Upper lobe of left lung (tissue), 6 donors: ENCODE measurements around the gene ATOSB. TPM values are rescaled to one million over a fixed set of nuclear protein-coding genes. Genes with fewer than 3 reads are reported as not detected.

Experiments
- ATAC-seq, 2 donors: fragments of 200-7000 bp; cut with Tn5 transposase; one replicate each; pipeline ENCODE4 v1.9.1; 2022; ENCODE audit warnings: mild to moderate bottlenecking in 2 of 2, moderate library complexity in 2 of 2; ENCODE audit not compliant: low FRiP score in 2 of 2
- DNase-seq, 2 donors: peaks; one replicate each; pipeline ENCODE4 v3.0.0-alpha.2; 2019 to 2020
- H3K27ac ChIP-seq, 4 donors: fragments of 200-600 bp; sonication (generic); one replicate each; pipeline ENCODE4 v1.5.1; 2016 to 2019
- H3K27me3 ChIP-seq, 4 donors: fragments of 200-600 bp; sonication (generic); one replicate each; pipeline ENCODE4 v1.5.1; 2017 to 2019
- H3K36me3 ChIP-seq, 4 donors: fragments of 200-600 bp; sonication (generic); one replicate each; pipeline ENCODE4 v1.5.1; 2016 to 2019
- H3K4me1 ChIP-seq, 4 donors: fragments of 200-600 bp; sonication (generic); one replicate each; pipeline ENCODE4 v1.5.1; 2018 to 2019
- H3K4me3 ChIP-seq, 4 donors: fragments of 200-600 bp; sonication (generic); one replicate each; pipeline ENCODE4 v1.5.1; 2017 to 2019; ENCODE audit warnings: mild to moderate bottlenecking in 2 of 4, moderate library complexity in 1 of 4
- H3K9me3 ChIP-seq, 4 donors: fragments of 200-600 bp; sonication (generic); one replicate each; pipeline ENCODE4 v1.5.1; 2018 to 2019
- EP300 ChIP-seq, 4 donors: sonication (generic); formaldehyde crosslinking; IDR thresholded peaks; one replicate each; pipeline ENCODE4 v1.5.1; 2017; ENCODE audit warnings: antibody characterized with exemption in 4 of 4, control low read depth in 2 of 4
- POLR2A ChIP-seq, 4 donors: fragments of 450-650 bp; IDR thresholded peaks; one replicate each; pipeline ENCODE4 v1.5.1; 2016 to 2017; ENCODE audit warnings: antibody characterized with exemption in 4 of 4, mild to moderate bottlenecking in 2 of 4
- POLR2AphosphoS5 ChIP-seq, 2 donors: sonication (generic); formaldehyde crosslinking; IDR thresholded peaks; one replicate each; pipeline ENCODE4 v1.5.1; 2017; ENCODE audit warnings: antibody characterized with exemption in 2 of 2
- WGBS, 2 donors: methylation state at CpG; one replicate each; pipeline ENCODE4 v1.1.5; 2017 to 2018; 5-methylcytosine and 5-hydroxymethylcytosine counted together
- total RNA-seq, 6 donors: library from RNA; depleted of rRNA in 4 of 6; stranded (reverse); fragments of >200 nt in 4 of 6; gene quantifications; one replicate each; pipeline versions ENCODE4 v1.1.0 to v1.2.1, GENCODE V29; 2016 to 2021
- TF ChIP-seq, protein P1 (sequence below), 6 experiments: fragments of 450-650 bp in 4 of 6; fragments of 200-600 bp in 2 of 6; sonication (generic) in 2 of 6; IDR thresholded peaks; one replicate each; pipeline ENCODE4 v1.5.1; 2016 to 2019; ENCODE audit warnings: antibody characterized with exemption in 6 of 6
- donor health status: DM: no; HTN: no; CAD: no; lungs with moderate emphysema.
- donor health status: DM: no; HTN: yes; CAD: no; lungs with severe emphysema.

The ATOSB gene
- total RNA-seq, 6 donors from 2014 or later = 14.6 to 38.6 (median 29.7) TPM

DNA sequence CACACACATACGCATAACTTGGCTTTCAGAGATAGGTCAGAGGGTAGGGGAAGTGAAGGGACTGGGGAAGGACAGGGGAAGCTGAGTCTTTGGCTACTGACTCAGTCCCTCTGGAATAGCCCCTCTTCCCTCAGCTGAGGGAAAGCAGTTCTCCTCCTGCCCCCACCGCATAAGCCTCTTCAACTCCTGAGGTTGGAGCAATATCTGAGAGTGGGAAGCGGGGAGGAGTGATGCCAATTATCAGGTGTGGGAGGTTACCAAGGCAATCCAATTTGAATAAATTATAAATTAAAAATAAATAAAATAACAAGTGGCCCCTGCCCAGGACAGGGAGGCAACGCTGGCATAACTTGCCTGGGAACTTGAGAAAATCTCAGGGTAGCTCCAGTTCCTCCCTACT, 11.1 kb downstream of the ATOSB start:
- no peak for ATAC-seq
- no peak for DNase-seq
- 89 to 91% methylated on average over 4 of the region's 4 CpGs for WGBS, 2 donors

DNA sequence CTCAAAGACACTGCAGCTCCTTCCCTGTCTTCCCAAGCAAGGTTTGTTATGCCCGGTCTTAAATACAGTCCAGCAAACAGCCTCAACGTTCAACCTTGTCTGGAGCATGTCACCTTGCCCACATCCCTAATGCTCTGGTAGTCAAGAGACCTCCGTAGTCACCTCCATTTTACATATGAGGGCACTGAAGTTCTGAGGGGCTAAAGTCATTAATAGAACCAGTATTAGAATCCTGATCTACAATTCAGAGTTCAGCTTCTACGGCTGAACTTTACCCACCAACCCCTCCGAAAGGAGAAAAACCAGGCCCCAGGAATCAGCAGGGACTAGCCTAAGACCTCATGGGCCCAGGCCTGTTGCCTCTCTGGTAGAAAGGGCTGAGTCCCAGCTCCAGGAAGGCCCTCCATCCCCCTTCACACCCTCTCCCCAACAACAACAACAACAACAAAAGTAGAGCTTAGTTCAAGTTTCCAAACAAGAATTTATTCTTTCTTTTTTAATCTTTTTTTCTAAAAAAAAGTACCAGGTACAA, 11.9 kb downstream of the ATOSB start:
- Histone ChIP-seq H3K27ac (peak overlapping the region; percentile 80 to 88 (median 88)), H3K27me3 (no peaks in the 10 kb centered on the region), H3K4me3 (peak overlapping the region in 3 of 4 donors; percentile 53 to 95 (median 82)), H3K36me3 (peaks cover 15 to 69% (median 63%) of the 10 kb centered on the region in 4 donors), H3K9me3 (no peaks in the 10 kb centered on the region), H3K4me1 (peaks cover 17 to 27% (median 21%) of the 10 kb centered on the region in 4 donors)
- TF ChIP-seq EP300 (IDR thresholded peaks at IDR 0.05) (no peak), POLR2A (IDR thresholded peaks at IDR 0.05) (no peak), POLR2AphosphoS5 (IDR thresholded peaks at IDR 0.05) (no peak)
- TF ChIP-seq, protein P1, sequence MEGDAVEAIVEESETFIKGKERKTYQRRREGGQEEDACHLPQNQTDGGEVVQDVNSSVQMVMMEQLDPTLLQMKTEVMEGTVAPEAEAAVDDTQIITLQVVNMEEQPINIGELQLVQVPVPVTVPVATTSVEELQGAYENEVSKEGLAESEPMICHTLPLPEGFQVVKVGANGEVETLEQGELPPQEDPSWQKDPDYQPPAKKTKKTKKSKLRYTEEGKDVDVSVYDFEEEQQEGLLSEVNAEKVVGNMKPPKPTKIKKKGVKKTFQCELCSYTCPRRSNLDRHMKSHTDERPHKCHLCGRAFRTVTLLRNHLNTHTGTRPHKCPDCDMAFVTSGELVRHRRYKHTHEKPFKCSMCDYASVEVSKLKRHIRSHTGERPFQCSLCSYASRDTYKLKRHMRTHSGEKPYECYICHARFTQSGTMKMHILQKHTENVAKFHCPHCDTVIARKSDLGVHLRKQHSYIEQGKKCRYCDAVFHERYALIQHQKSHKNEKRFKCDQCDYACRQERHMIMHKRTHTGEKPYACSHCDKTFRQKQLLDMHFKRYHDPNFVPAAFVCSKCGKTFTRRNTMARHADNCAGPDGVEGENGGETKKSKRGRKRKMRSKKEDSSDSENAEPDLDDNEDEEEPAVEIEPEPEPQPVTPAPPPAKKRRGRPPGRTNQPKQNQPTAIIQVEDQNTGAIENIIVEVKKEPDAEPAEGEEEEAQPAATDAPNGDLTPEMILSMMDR (IDR thresholded peaks at IDR 0.05) = no peak
- 35 to 47% methylated on average over 5 of the region's 5 CpGs for WGBS, 2 donors
- DNase-seq (no peak), ATAC-seq (no peak)

More for the DNA sequence above, 11.1 kb downstream of the ATOSB start:
- peaks cover 18 to 34% (median 23%) of the 10 kb centered on the region in 4 donors for H3K4me1 ChIP-seq
- no peaks in the 10 kb centered on the region for H3K9me3 ChIP-seq
- H3K27me3 ChIP-seq = no peaks in the 10 kb centered on the region
- no peak overlapping the region for H3K4me3 ChIP-seq
- no peak for TF ChIP-seq EP300 (IDR thresholded peaks at IDR 0.05)
- no peak for TF ChIP-seq POLR2AphosphoS5 (IDR thresholded peaks at IDR 0.05)
- H3K36me3 ChIP-seq = peaks cover 14 to 70% (median 63%) of the 10 kb centered on the region in 4 donors
- no peak overlapping the region for H3K27ac ChIP-seq

DNA sequence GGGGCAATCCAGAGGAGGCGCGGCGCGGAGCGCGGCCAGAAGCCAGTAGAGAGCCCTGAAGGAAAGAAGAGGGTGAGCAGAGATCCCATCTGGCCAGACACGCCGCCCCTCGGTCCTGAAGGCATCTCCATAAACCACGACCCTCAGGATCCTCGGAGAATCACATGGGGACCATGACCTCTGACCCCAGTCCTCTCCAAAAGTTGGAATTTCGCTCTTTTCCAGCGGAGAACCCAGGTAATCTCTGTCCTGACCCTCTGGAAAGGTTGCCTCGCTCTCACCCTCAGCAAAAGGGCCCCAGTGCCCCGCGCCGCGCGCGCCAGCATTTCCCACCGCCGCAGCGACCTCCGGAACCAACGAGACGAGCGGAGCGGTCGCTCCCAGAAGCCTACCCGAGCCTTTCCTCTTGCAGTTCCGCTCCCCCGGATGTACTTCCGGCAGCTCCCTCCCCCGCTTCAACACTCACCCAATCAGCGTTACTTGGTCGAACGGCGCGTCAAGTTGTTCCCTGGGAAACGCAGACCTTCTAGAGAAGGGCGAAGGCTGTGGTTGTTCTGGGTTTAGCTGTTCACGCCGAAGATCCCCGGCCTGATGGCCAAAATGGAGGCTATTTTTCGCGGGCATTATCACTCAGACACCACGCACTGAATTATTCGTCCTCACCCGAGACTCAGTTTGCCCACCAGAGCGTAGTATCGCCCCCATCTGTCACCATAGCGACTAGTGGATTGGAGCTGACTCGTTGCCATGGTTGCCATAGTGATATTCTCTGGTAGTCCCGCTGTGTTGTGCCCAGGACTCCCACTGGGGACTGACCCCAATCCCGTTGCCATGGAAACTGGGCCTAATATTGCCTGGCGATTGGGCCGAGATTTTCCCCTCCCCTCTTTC, 12.6 kb downstream of the ATOSB start, which contains the start of gene STOML2:
TSS of gene STOML2 (minus strand) at position 363 of the 891 bp plus-strand sequence. CDS start at position 326, 37 bp downstream.
- no peaks in the 10 kb centered on the region for H3K27me3 ChIP-seq
- peak within 1 kb of the TSS; percentile 53 to 95 (median 71) for H3K4me3 ChIP-seq
- no peaks in the 10 kb centered on the region for H3K9me3 ChIP-seq
- peak; percentile 86 to 88 for TF ChIP-seq POLR2AphosphoS5 (IDR thresholded peaks at IDR 0.05)
- TF ChIP-seq EP300 (IDR thresholded peaks at IDR 0.05) = peak in 1 of 4 donors; percentile 6
- TF ChIP-seq, protein P1 (IDR thresholded peaks at IDR 0.05) = peak in 3 of 6 experiments; percentile 7 to 27 (median 12)
- peak in 3 of 4 donors; percentile 33 to 68 (median 44) for TF ChIP-seq POLR2A (IDR thresholded peaks at IDR 0.05)
- peaks cover 17 to 27% (median 21%) of the 10 kb centered on the region in 4 donors for H3K4me1 ChIP-seq
- H3K36me3 ChIP-seq = peaks cover 15 to 62% (median 56%) of the 10 kb centered on the region in 4 donors
- WGBS, 2 donors = 2 to 3% methylated on average over 6 to 50 of the region's 57 CpGs
- peak within 1 kb of the TSS; percentile 80 to 88 (median 88) for H3K27ac ChIP-seq
- peak; percentile 96 to 98 for ATAC-seq
- DNase-seq = peak; percentile 94 to 96

DNA sequence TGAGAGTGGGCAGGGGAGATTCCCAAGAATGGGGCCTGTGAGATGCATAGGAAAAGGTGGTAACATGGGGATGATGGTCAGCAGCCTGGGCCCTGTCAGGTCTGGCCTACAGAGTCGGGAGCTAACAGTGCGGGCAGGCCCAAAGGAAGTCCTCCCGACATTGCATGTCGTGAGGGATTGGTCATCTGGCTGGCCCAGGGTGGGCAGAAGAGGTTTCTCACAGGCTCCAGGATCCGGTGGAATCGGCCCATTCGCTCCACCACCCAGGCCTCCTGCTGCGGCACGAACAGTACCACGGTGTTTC, 13.2 kb downstream of the ATOSB start:
- DNase-seq (no peak), ATAC-seq (no peak)
- H3K27me3 ChIP-seq = no peaks in the 10 kb centered on the region
- H3K9me3 ChIP-seq = no peaks in the 10 kb centered on the region
- H3K36me3 ChIP-seq = peaks cover 14 to 56% (median 50%) of the 10 kb centered on the region in 4 donors
- WGBS, 2 donors = 6 to 8% methylated on average over 4 to 10 of the region's 10 CpGs
- peaks cover 17 to 27% (median 21%) of the 10 kb centered on the region in 4 donors for H3K4me1 ChIP-seq
- TF ChIP-seq, protein P1 (IDR thresholded peaks at IDR 0.05) = no peak
- TF ChIP-seq POLR2AphosphoS5 (IDR thresholded peaks at IDR 0.05) (no peak), EP300 (IDR thresholded peaks at IDR 0.05) (no peak), POLR2A (IDR thresholded peaks at IDR 0.05) (no peak)
- H3K27ac ChIP-seq = peak overlapping the region; percentile 80 to 88 (median 88)
- H3K4me3 ChIP-seq = peak overlapping the region; percentile 53 to 95 (median 71)

DNA sequence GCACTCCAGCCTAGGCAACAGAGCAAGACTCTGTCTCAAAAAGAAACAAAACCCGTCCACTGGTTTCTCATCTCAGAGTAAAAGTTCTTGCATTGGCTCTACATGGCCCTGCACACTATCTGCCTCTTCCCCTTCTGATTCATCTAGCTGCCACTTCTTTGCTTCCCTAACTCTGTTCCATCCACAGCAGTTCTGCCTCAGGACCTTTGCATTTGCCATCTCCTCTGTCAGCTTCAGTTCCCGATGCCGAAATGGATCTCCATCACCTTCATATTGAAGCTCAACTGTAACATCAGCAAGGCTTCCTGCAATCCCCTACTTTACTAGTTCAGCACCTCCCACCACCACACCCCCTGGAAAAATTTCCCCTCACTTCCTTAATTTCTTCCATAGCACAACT, 18.1 kb downstream of the ATOSB start:
- H3K4me3 ChIP-seq = no peak overlapping the region
- H3K36me3 ChIP-seq = peaks cover 12 to 32% (median 21%) of the 10 kb centered on the region in 4 donors
- H3K27ac ChIP-seq = no peak overlapping the region
- WGBS, 2 donors = 81 to 89% methylated on average over 3 of the region's 3 CpGs
- H3K27me3 ChIP-seq = no peaks in the 10 kb centered on the region
- H3K9me3 ChIP-seq = no peaks in the 10 kb centered on the region
- peaks cover 19 to 25% (median 23%) of the 10 kb centered on the region in 4 donors for H3K4me1 ChIP-seq
- ATAC-seq (no peak), DNase-seq (no peak)
- TF ChIP-seq EP300 (IDR thresholded peaks at IDR 0.05) (no peak), POLR2AphosphoS5 (IDR thresholded peaks at IDR 0.05) (no peak), POLR2A (IDR thresholded peaks at IDR 0.05) (no peak)
- TF ChIP-seq, protein P1 (IDR thresholded peaks at IDR 0.05) = no peak
